Medulla oblongata (tissue), 1 donor: Measurements from ENCODE around the gene SP1.
A peak's percentile ranks its signal among the peaks of the same experiment; 100 is the strongest.

Experiments used
- DNase-seq: peaks from one replicate; pipeline ENCODE4 v3.0.0-alpha.2; 2015; ENCODE audit errors: extremely low spot score

SP1 gene

GRCh38 chr12:53450936-53451335 is 71.0 kb downstream of the SP1 start:
- DNase-seq = no peak

GRCh38 chr12:53451661-53452158 is 71.7 kb downstream of the SP1 start, which contains the start of gene PCBP2:
Gene PCBP2 (plus strand): TSS chr12:53452102. CDS start chr12:53454801, 2,699 bp downstream.
- DNase-seq = peak; percentile 100

GRCh38 chr12:53452159-53453077 is 72.4 kb downstream of the SP1 start:
- DNase-seq = peak; percentile 89

GRCh38 chr12:53453953-53454640 is 74.1 kb downstream of the SP1 start:
- no peak for DNase-seq

- no peak for DNase-seq
Observed at GRCh38 chr12:53454707-53455106, 74.7 kb downstream of the SP1 start.

- DNase-seq = no peak
Observed at GRCh38 chr12:53456654-53457366, 76.8 kb downstream of the SP1 start.

- no peak for DNase-seq
Observed at GRCh38 chr12:53459097-53459496, 79.1 kb downstream of the SP1 start.

GRCh38 chr12:53461059-53461458 is 81.1 kb downstream of the SP1 start:
- no peak for DNase-seq

- DNase-seq = no peak
Observed at GRCh38 chr12:53461591-53461990, 81.6 kb downstream of the SP1 start.

- no peak for DNase-seq
Observed at GRCh38 chr12:53462935-53463334, 83.0 kb downstream of the SP1 start.

- DNase-seq = no peak
Observed at GRCh38 chr12:53463802-53464560, 84.0 kb downstream of the SP1 start.

GRCh38 chr12:53464685-53465418 is 84.9 kb downstream of the SP1 start:
- no peak for DNase-seq

GRCh38 chr12:53465679-53466078 is 85.7 kb downstream of the SP1 start:
- no peak for DNase-seq
